H1 (cell line): ENCODE measurements around the gene AK8.

ENCODE experiments used
- CHD2 ChIP-seq: IDR thresholded peaks from 2 replicates; pipeline ENCODE4 v1.6.1; 2012; ENCODE audit warnings: low read length, improper control_type of control experiment
- EZH2 ChIP-seq: fragments of 200-600 bp; sonication (generic); IDR thresholded peaks from 2 replicates; pipeline ENCODE4 v1.7.1; 2012; ENCODE audit warnings: low read depth, mild to moderate bottlenecking, moderate library complexity, low read length, inconsistent platforms; ENCODE audit not compliant: severe bottlenecking
- MAX ChIP-seq: IDR thresholded peaks from 2 replicates; pipeline ENCODE4 v1.6.1; 2012; ENCODE audit warnings: inconsistent platforms
- POLR2A ChIP-seq, 2 experiments: IDR thresholded peaks; 1 replicate in 1 of 2; 2 replicates in 1 of 2; pipeline ENCODE4 v1.6.1; 2011; ENCODE audit warnings: low read depth in 2 of 2, low read length in 2 of 2, mild to moderate bottlenecking in 2 of 2; ENCODE audit errors: control extremely low read depth in 1 of 2
- POLR2AphosphoS5 ChIP-seq: IDR thresholded peaks from 2 replicates; pipeline ENCODE4 v1.6.1; 2011; ENCODE audit warnings: low read depth, low read length
- RAD21 ChIP-seq, 2 experiments: IDR thresholded peaks in 1 of 2; conservative IDR thresholded peaks in 1 of 2; 2 replicates each; pipeline ENCODE4 v1.6.1; 2011; ENCODE audit warnings: low read depth in 2 of 2, low read length in 2 of 2, improper control_type of control experiment in 1 of 2, inconsistent platforms in 1 of 2, mild to moderate bottlenecking in 1 of 2, moderate library complexity in 1 of 2
- TAF1 ChIP-seq: IDR thresholded peaks from 2 replicates; pipeline ENCODE4 v1.6.1; 2011; ENCODE audit warnings: mild to moderate bottlenecking, low read depth, low read length
- ZNF274 ChIP-seq: IDR thresholded peaks from 2 replicates; pipeline ENCODE4 v1.7.0; 2012; ENCODE audit warnings: low read length, borderline replicate concordance; ENCODE audit errors: extremely low read depth
- TF ChIP-seq, protein P1 (sequence below), 3 experiments: IDR thresholded peaks; 1 replicate in 2 of 3; 2 replicates in 1 of 3; pipeline versions ENCODE4 v1.5.1 to v1.6.1; 2011; ENCODE audit warnings: low read length in 3 of 3, mild to moderate bottlenecking in 3 of 3, inconsistent platforms in 2 of 3, low read depth in 1 of 3, moderate library complexity in 1 of 3; ENCODE audit not compliant: insufficient read depth in 1 of 3; ENCODE audit errors: control extremely low read depth in 1 of 3

DNA sequence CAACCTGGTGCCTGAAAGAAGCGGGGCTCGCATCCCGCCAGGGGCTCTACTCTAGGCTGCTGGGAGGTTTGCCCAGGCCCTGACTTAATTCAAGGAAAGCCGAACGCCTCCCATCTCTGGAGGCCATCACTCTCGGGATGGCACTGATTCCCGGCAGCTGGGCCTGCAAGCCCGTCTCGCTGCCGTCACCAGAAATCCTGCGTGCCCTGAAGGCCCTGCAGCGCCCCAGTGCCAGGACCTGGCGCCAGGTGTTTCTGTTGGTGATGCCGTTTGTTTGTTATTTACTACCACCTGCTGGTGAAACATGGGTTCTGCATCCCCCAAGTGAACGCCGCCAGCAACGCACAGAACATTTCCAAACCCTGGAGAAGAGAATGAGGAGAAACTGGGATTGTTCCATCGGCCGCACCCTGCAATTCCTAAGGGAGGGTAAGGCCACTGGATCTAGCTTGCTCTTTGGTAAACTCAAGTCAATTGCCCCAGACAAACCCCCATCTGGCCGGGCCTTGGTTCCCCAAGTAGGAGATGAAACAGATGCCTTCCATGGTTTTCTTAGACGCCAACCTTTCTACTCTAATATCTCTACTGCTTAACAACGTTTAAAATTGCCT lies 77.9 kb downstream of the AK8 start:
- TF ChIP-seq CHD2 = no peak
- TF ChIP-seq EZH2 = no peak
- no peak for TF ChIP-seq POLR2A (IDR thresholded peaks at IDR 0.05; ENCODE audit: control extremely low read depth in 1 of 2, low read depth in 2 of 2, low read length in 2 of 2)
- TF ChIP-seq, protein P1, sequence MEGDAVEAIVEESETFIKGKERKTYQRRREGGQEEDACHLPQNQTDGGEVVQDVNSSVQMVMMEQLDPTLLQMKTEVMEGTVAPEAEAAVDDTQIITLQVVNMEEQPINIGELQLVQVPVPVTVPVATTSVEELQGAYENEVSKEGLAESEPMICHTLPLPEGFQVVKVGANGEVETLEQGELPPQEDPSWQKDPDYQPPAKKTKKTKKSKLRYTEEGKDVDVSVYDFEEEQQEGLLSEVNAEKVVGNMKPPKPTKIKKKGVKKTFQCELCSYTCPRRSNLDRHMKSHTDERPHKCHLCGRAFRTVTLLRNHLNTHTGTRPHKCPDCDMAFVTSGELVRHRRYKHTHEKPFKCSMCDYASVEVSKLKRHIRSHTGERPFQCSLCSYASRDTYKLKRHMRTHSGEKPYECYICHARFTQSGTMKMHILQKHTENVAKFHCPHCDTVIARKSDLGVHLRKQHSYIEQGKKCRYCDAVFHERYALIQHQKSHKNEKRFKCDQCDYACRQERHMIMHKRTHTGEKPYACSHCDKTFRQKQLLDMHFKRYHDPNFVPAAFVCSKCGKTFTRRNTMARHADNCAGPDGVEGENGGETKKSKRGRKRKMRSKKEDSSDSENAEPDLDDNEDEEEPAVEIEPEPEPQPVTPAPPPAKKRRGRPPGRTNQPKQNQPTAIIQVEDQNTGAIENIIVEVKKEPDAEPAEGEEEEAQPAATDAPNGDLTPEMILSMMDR (IDR thresholded peaks at IDR 0.05; ENCODE audit: control extremely low read depth in 1 of 3, insufficient read depth in 1 of 3, low read depth in 1 of 3, low read length in 3 of 3) = peak; percentile 75 to 98 (median 93)
- TF ChIP-seq MAX = 0 out of 2 replicates have a peak, but pooled peaks have one; percentile 18
- no peak for TF ChIP-seq POLR2AphosphoS5
- TF ChIP-seq ZNF274 = no peak
- 0 out of 2 replicates have a peak, but pooled peaks have one; percentile 30 for TF ChIP-seq TAF1
- peak; percentile 97 to 98 for TF ChIP-seq RAD21 (IDR thresholded peaks at IDR 0.05 in 1 of 2, conservative IDR thresholded peaks at IDR 0.05 in 1 of 2; ENCODE audit: low read depth in 2 of 2, low read length in 2 of 2)
